ENCODE measurements around the gene GPN1.
"Not testable (repeated sequence)": the region's sequence is repeated elsewhere in the genome, so short reads cannot be mapped to it uniquely, and the experiment has no call there.

The GPN1 gene

GRCh38 chr2:27667446-27667845 lies 38.6 kb downstream of the GPN1 start:
- no peak for DNase-seq

- no peak for DNase-seq
Observed at GRCh38 chr2:27671235-27671634, 42.4 kb downstream of the GPN1 start.

- DNase-seq, result no peak
Observed at GRCh38 chr2:27672723-27673486, 44.1 kb downstream of the GPN1 start.

GRCh38 chr2:27680571-27680970 lies 51.7 kb downstream of the GPN1 start:
- no peak for DNase-seq

GRCh38 chr2:27681841-27682240 lies 53.0 kb downstream of the GPN1 start:
- DNase-seq, result no peak

GRCh38 chr2:27682334-27682771 lies 53.5 kb downstream of the GPN1 start:
- not testable (repeated sequence) for DNase-seq

GRCh38 chr2:27683390-27684071 lies 54.7 kb downstream of the GPN1 start:
- DNase-seq, result peak in 30 of 51 donors; percentile 1 to 80 (median 19)

GRCh38 chr2:27685006-27685405 lies 56.2 kb downstream of the GPN1 start:
- DNase-seq, result not testable (repeated sequence)

- DNase-seq, result no peak
Observed at GRCh38 chr2:27685577-27685976, 56.7 kb downstream of the GPN1 start.

GRCh38 chr2:27687232-27687631 lies 58.4 kb downstream of the GPN1 start:
- DNase-seq, result no peak

GRCh38 chr2:27689424-27689823 lies 60.6 kb downstream of the GPN1 start:
- no peak for DNase-seq

- DNase-seq, result no peak
Observed at GRCh38 chr2:27690052-27690451, 61.2 kb downstream of the GPN1 start.

- DNase-seq, result no peak
Observed at GRCh38 chr2:27697660-27698059, 68.8 kb downstream of the GPN1 start.

Data from hypothalamus (tissue), 51 donors.